Liver (tissue), 9 donors: ENCODE measurements around the gene TPSB2. TPM values are rescaled to one million over a fixed set of nuclear protein-coding genes. Genes with fewer than 3 reads are reported as not detected.
"Not testable (repeated sequence)": the region's sequence is repeated elsewhere in the genome, so short reads cannot be mapped to it uniquely, and the experiment has no call there.

Experiments
- DNase-seq: peaks from one replicate; pipeline ENCODE4 v3.0.0-alpha.2; 2017; ENCODE audit warnings: low spot score
- H3K27ac ChIP-seq, 2 donors: one replicate each; pipeline ENCODE4 v1.7.0; 2013; ENCODE audit warnings: inconsistent platforms in 2 of 2, low read length in 2 of 2, control low read depth in 1 of 2, low read depth in 1 of 2, mild to moderate bottlenecking in 1 of 2
- H3K27me3 ChIP-seq, 4 donors: one replicate each; pipeline versions ENCODE4 v1.6.1 to v1.7.0; 2013; ENCODE audit warnings: low read length in 3 of 4, inconsistent platforms in 1 of 4, mild to moderate bottlenecking in 1 of 4, moderate library complexity in 1 of 4; ENCODE audit not compliant: control insufficient read depth in 4 of 4, insufficient read depth in 4 of 4
- H3K36me3 ChIP-seq, 4 donors: one replicate each; pipeline versions ENCODE4 v1.6.1 to v1.7.0; 2013; ENCODE audit warnings: low read length in 3 of 4, mild to moderate bottlenecking in 3 of 4, low read depth in 1 of 4, moderate library complexity in 1 of 4; ENCODE audit not compliant: control insufficient read depth in 4 of 4, insufficient read depth in 3 of 4
- H3K4me1 ChIP-seq, 4 donors: one replicate each; pipeline versions ENCODE4 v1.6.1 to v1.7.0; 2013; ENCODE audit warnings: low read length in 3 of 4, mild to moderate bottlenecking in 3 of 4, moderate library complexity in 1 of 4; ENCODE audit not compliant: control insufficient read depth in 4 of 4, insufficient read depth in 4 of 4
- H3K4me3 ChIP-seq, 3 donors: one replicate each; pipeline versions ENCODE4 v1.6.1 to v1.7.0; 2013; ENCODE audit warnings: low read length in 3 of 3, control low read depth in 1 of 3, low read depth in 1 of 3, mild to moderate bottlenecking in 1 of 3
- H3K9ac ChIP-seq, 2 donors: one replicate each; pipeline ENCODE4 v1.7.0; 2013; ENCODE audit warnings: low read length in 2 of 2, mild to moderate bottlenecking in 2 of 2, moderate library complexity in 2 of 2, control low read depth in 1 of 2, low read depth in 1 of 2
- H3K9me3 ChIP-seq, 4 donors: one replicate each; pipeline versions ENCODE4 v1.6.1 to v1.7.0; 2013; ENCODE audit warnings: low read length in 3 of 4; ENCODE audit not compliant: control insufficient read depth in 4 of 4
- EGR1 ChIP-seq, 2 donors: IDR thresholded peaks; 2 replicates each; pipeline ENCODE4 v1.6.1; 2016 to 2018; ENCODE audit warnings: antibody characterized with exemption in 2 of 2, low read depth in 2 of 2
- FOXA2 ChIP-seq: IDR thresholded peaks from 2 replicates; pipeline ENCODE4 v1.6.1; 2016; ENCODE audit warnings: antibody characterized with exemption
- GABPA ChIP-seq, 2 donors: IDR thresholded peaks in 1 of 2; conservative IDR thresholded peaks in 1 of 2; 2 replicates each; pipeline ENCODE4 v1.6.1; 2016; ENCODE audit warnings: antibody characterized with exemption in 2 of 2, mild to moderate bottlenecking in 1 of 2, moderate library complexity in 1 of 2
- HNF4A ChIP-seq, 2 donors: conservative IDR thresholded peaks; 2 replicates each; pipeline ENCODE4 v1.6.1; 2016; ENCODE audit warnings: antibody characterized with exemption in 2 of 2, mild to moderate bottlenecking in 2 of 2
- HNF4G ChIP-seq: IDR thresholded peaks from 2 replicates; pipeline ENCODE4 v1.6.1; 2016; ENCODE audit warnings: antibody characterized with exemption
- JUND ChIP-seq, 2 donors: IDR thresholded peaks; 2 replicates each; pipeline ENCODE4 v1.6.1; 2016; ENCODE audit warnings: antibody characterized with exemption in 2 of 2
- NR2F2 ChIP-seq: IDR thresholded peaks from 2 replicates; pipeline ENCODE4 v1.6.1; 2016; ENCODE audit warnings: antibody characterized with exemption
- RXRA ChIP-seq, 2 donors: IDR thresholded peaks; 2 replicates each; pipeline ENCODE4 v1.6.1; 2017 to 2018; ENCODE audit warnings: antibody characterized with exemption in 2 of 2, mild to moderate bottlenecking in 1 of 2
- WGBS: extraction: QIAGEN DNeasy Blood & Tissue Kit; methylation state at CpG from one replicate; pipeline ENCODE4 v1.1.7; 2013; 5-methylcytosine and 5-hydroxymethylcytosine counted together
- polyA plus RNA-seq, 2 donors: library from polyadenylated mRNA; stranded (reverse) in 1 of 2; unstranded in 1 of 2; fragments of 200-250 nt in 1 of 2; fragments of >200 nt in 1 of 2; fragmentation: Nextera tagmentation in 1 of 2; extraction: Ambion mirVana in 1 of 2; gene quantifications; one replicate each; pipeline versions ENCODE4 v1.2.1 to v1.2.3, GENCODE V29; 2013 to 2015
- total RNA-seq, 2 donors: library from RNA; depleted of rRNA; stranded (reverse); fragments of >200 nt; gene quantifications; one replicate each; pipeline ENCODE4 v1.2.3, GENCODE V29; 2014
- TF ChIP-seq, protein P1 (sequence below): IDR thresholded peaks from 2 replicates; pipeline ENCODE4 v1.6.1; 2016; ENCODE audit warnings: antibody characterized with exemption
- TF ChIP-seq, protein P2 (sequence below): fragments of 150-350 bp; IDR thresholded peaks from 2 replicates; pipeline ENCODE4 v1.5.1; 2017; ENCODE audit warnings: improper control_type of control experiment, low read depth, low read length; ENCODE audit not compliant: missing input control
- TF ChIP-seq, protein P3 (sequence below): IDR thresholded peaks from 2 replicates; pipeline ENCODE4 v1.6.1; 2016; ENCODE audit warnings: antibody characterized with exemption, mild to moderate bottlenecking
- TF ChIP-seq, protein P4 (sequence below): IDR thresholded peaks from 2 replicates; pipeline ENCODE4 v1.6.1; 2016; ENCODE audit warnings: antibody characterized with exemption
- donor health status: healthy.
- donor health status: healthy.
- donor health status: healthy.
- donor health status: healthy.
- donor health status: healthy.

Gene TPSB2
- total and polyA plus RNA-seq, 4 donors = 0.09 to 12.7 (median 0.45) TPM

DNA sequence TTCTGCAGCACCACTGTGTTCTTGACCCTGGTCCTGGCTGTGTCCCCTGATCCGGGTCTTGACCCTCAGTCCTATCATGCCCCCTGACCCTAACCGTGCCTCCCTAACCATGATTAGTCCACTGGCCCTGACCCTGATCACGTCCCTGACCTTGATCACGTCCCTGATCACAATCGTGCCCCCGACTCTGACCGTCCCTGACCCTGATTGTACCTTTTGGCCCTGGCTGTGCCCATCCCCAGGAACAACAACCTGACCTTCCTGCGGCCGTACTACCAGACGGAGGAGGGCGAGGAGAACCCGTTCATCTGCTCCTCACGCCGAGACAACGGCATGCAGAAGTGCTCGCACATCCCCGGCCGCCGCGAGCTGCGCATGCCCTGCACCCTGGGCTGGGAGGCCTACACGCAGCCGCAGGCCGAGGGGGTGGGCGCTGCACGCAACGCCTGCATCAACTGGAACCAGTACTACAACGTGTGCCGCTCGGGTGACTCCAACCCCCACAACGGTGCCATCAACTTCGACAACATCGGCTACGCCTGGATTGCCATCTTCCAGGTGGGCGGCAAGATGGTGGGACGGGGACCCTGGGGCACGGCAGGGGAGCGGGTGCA is 29.9 kb downstream of the TPSB2 start:
- no peaks in the 10 kb centered on the region for H3K27me3 ChIP-seq
- TF ChIP-seq HNF4A (conservative IDR thresholded peaks at IDR 0.05) (peak in 1 of 2 donors; percentile 56), RXRA (IDR thresholded peaks at IDR 0.05) (peak in 1 of 2 donors; percentile 75), NR2F2 (no peak), HNF4G (no peak)
- H3K4me3 ChIP-seq = no peak overlapping the region
- DNase-seq = no peak
- H3K9me3 ChIP-seq = no peaks in the 10 kb centered on the region
- H3K4me1 ChIP-seq = peaks cover 1 to 18% (median 10%) of the 10 kb centered on the region in 4 donors
- WGBS = 79% methylated on average over 38 of the region's 38 CpGs
- H3K27ac ChIP-seq = no peak overlapping the region
- peaks cover 0 to 27% (median 8%) of the 10 kb centered on the region in 4 donors for H3K36me3 ChIP-seq
- H3K9ac ChIP-seq = no peak overlapping the region

DNA sequence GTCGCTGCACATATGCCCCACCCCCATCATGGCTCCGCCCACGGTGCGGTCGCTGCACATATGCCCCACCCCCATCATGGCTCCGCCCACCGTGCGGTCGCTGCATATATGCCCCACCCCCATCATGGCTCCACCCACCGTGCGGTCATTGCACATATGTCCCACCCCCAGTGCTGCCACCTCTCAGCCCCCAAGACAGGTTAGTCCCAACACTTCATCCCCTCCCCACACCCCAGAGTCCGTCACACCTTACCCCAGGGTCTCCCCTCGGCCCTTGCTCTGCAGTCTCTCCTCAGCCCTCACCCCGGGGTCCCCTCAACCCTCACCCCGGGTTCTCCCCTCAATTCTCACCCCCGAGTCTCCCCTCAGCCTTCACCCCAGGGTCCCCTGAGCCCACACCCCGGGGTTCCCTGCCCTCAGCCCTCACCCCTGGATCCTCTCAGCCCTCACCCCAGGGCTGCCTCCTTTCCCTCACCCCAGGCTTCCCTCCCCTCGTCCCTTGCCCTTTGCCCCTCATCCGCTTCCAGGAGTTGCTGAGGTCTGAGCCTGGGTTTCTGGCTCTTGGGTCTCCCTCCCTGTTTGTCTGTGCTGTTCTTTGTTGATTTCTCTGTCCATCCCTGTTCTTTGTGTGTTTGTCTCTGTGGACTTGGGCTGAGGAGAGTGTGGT is 30.5 kb downstream of the TPSB2 start:
- no peak for DNase-seq
- Histone ChIP-seq H3K9ac (no peak overlapping the region), H3K4me3 (no peak overlapping the region), H3K4me1 (peaks cover 4 to 22% (median 12%) of the 10 kb centered on the region in 4 donors), H3K9me3 (no peaks in the 10 kb centered on the region), H3K36me3 (peaks cover 0 to 26% (median 7%) of the 10 kb centered on the region in 4 donors), H3K27me3 (no peaks in the 10 kb centered on the region), H3K27ac (no peak overlapping the region)
- TF ChIP-seq FOXA2 = no peak
- TF ChIP-seq, protein P1, sequence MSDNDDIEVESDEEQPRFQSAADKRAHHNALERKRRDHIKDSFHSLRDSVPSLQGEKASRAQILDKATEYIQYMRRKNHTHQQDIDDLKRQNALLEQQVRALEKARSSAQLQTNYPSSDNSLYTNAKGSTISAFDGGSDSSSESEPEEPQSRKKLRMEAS = no peak
- no peak for TF ChIP-seq EGR1 (IDR thresholded peaks at IDR 0.05; ENCODE audit: low read depth in 2 of 2)
- no peak for TF ChIP-seq HNF4G
- TF ChIP-seq, protein P2, sequence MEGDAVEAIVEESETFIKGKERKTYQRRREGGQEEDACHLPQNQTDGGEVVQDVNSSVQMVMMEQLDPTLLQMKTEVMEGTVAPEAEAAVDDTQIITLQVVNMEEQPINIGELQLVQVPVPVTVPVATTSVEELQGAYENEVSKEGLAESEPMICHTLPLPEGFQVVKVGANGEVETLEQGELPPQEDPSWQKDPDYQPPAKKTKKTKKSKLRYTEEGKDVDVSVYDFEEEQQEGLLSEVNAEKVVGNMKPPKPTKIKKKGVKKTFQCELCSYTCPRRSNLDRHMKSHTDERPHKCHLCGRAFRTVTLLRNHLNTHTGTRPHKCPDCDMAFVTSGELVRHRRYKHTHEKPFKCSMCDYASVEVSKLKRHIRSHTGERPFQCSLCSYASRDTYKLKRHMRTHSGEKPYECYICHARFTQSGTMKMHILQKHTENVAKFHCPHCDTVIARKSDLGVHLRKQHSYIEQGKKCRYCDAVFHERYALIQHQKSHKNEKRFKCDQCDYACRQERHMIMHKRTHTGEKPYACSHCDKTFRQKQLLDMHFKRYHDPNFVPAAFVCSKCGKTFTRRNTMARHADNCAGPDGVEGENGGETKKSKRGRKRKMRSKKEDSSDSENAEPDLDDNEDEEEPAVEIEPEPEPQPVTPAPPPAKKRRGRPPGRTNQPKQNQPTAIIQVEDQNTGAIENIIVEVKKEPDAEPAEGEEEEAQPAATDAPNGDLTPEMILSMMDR = no peak
- no peak for TF ChIP-seq JUND (IDR thresholded peaks at IDR 0.05)
- TF ChIP-seq GABPA (IDR thresholded peaks at IDR 0.05 in 1 of 2, conservative IDR thresholded peaks at IDR 0.05 in 1 of 2) = no peak
- TF ChIP-seq, protein P3, sequence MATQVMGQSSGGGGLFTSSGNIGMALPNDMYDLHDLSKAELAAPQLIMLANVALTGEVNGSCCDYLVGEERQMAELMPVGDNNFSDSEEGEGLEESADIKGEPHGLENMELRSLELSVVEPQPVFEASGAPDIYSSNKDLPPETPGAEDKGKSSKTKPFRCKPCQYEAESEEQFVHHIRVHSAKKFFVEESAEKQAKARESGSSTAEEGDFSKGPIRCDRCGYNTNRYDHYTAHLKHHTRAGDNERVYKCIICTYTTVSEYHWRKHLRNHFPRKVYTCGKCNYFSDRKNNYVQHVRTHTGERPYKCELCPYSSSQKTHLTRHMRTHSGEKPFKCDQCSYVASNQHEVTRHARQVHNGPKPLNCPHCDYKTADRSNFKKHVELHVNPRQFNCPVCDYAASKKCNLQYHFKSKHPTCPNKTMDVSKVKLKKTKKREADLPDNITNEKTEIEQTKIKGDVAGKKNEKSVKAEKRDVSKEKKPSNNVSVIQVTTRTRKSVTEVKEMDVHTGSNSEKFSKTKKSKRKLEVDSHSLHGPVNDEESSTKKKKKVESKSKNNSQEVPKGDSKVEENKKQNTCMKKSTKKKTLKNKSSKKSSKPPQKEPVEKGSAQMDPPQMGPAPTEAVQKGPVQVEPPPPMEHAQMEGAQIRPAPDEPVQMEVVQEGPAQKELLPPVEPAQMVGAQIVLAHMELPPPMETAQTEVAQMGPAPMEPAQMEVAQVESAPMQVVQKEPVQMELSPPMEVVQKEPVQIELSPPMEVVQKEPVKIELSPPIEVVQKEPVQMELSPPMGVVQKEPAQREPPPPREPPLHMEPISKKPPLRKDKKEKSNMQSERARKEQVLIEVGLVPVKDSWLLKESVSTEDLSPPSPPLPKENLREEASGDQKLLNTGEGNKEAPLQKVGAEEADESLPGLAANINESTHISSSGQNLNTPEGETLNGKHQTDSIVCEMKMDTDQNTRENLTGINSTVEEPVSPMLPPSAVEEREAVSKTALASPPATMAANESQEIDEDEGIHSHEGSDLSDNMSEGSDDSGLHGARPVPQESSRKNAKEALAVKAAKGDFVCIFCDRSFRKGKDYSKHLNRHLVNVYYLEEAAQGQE = no peak
- TF ChIP-seq, protein P4, sequence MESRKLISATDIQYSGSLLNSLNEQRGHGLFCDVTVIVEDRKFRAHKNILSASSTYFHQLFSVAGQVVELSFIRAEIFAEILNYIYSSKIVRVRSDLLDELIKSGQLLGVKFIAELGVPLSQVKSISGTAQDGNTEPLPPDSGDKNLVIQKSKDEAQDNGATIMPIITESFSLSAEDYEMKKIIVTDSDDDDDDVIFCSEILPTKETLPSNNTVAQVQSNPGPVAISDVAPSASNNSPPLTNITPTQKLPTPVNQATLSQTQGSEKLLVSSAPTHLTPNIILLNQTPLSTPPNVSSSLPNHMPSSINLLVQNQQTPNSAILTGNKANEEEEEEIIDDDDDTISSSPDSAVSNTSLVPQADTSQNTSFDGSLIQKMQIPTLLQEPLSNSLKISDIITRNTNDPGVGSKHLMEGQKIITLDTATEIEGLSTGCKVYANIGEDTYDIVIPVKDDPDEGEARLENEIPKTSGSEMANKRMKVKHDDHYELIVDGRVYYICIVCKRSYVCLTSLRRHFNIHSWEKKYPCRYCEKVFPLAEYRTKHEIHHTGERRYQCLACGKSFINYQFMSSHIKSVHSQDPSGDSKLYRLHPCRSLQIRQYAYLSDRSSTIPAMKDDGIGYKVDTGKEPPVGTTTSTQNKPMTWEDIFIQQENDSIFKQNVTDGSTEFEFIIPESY = no peak
- no peak for TF ChIP-seq RXRA (IDR thresholded peaks at IDR 0.05)
- 72% methylated on average over 15 of the region's 19 CpGs for WGBS

DNA sequence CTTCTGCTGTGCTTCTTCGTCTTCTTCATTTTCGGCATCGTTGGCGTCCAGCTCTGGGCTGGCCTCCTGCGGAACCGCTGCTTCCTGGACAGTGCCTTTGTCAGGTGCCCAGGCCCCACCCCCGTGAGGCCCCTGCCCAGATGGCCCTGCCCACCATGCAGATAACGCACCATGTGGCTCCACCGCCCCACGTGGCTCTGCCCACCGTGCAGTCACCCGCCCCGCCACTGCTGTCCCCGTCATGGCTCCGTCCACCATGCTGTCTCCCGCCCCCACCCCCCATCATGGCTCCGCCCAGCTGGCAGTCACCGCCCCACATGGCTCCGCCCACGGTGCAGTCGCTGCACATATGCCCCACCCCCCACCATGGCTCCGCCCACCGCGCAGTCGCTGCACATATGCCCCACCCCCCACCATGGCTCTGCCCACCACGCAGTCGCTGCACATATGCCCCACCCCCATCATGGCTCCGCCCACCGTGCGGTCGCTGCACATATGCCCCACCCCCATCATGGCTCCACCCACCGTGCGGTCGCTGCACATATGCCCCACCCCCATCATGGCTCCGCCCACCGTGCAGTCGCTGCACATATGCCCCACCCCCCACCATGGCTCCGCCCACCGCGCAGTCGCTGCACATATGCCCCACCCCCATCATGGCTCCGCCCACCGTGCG is 31.2 kb downstream of the TPSB2 start:
- H3K9ac ChIP-seq, DNase-seq, H3K9me3 ChIP-seq, H3K4me3 ChIP-seq, H3K27me3 ChIP-seq, H3K27ac ChIP-seq: not testable (repeated sequence)
- WGBS = 81% methylated on average over 44 of the region's 44 CpGs
- H3K4me1 ChIP-seq = peaks cover 9 to 29% (median 18%) of the 10 kb centered on the region in 4 donors
- peaks cover 0 to 26% (median 7%) of the 10 kb centered on the region in 4 donors for H3K36me3 ChIP-seq
